NCI-H510A treated with DMSO at 0.1 percent for 48 hours (cell line): ENCODE results near the gene ANOS1.
"Not testable (repeated sequence)": the region's sequence is repeated elsewhere in the genome, so short reads cannot be mapped to it uniquely, and the experiment has no call there.

Source experiments
- DNase-seq: peaks from one replicate; lab custom pipeline; 2025; lab: John Stamatoyannopoulos, UW

ANOS1 gene

GRCh38 chrX:8629871-8630270 is 102.1 kb downstream of the ANOS1 start:
- DNase-seq: no peak

- no peak for DNase-seq
Observed at GRCh38 chrX:8627796-8628195, 104.1 kb downstream of the ANOS1 start.

- DNase-seq: no peak
Observed at GRCh38 chrX:8607326-8607725, 124.6 kb downstream of the ANOS1 start.

GRCh38 chrX:8604131-8604530 is 127.8 kb downstream of the ANOS1 start:
- no peak for DNase-seq

GRCh38 chrX:8591501-8591900 is 140.4 kb downstream of the ANOS1 start:
- no peak for DNase-seq

GRCh38 chrX:8586953-8587352 is 145.0 kb downstream of the ANOS1 start:
- DNase-seq: no peak

GRCh38 chrX:8579602-8580001 is 152.3 kb downstream of the ANOS1 start:
- DNase-seq: no peak

GRCh38 chrX:8576821-8577220 is 155.1 kb downstream of the ANOS1 start:
- no peak for DNase-seq

- DNase-seq: no peak
Observed at GRCh38 chrX:8565729-8566128, 166.2 kb downstream of the ANOS1 start.

- no peak for DNase-seq
Observed at GRCh38 chrX:8548446-8548845, 183.5 kb downstream of the ANOS1 start.

GRCh38 chrX:8546715-8547114 is 185.2 kb downstream of the ANOS1 start:
- no peak for DNase-seq

- DNase-seq: no peak
Observed at GRCh38 chrX:8520791-8521190, 211.1 kb downstream of the ANOS1 start.

- no peak for DNase-seq
Observed at GRCh38 chrX:8520178-8520577, 211.8 kb downstream of the ANOS1 start.

- no peak for DNase-seq
Observed at GRCh38 chrX:8504451-8504850, 227.5 kb downstream of the ANOS1 start.

GRCh38 chrX:8502101-8502500 is 229.8 kb downstream of the ANOS1 start:
- not testable (repeated sequence) for DNase-seq

- no peak for DNase-seq
Observed at GRCh38 chrX:8500203-8500602, 231.7 kb downstream of the ANOS1 start.

- not testable (repeated sequence) for DNase-seq
Observed at GRCh38 chrX:8495036-8495435, 236.9 kb downstream of the ANOS1 start.

- peak; percentile 40 for DNase-seq
Observed at GRCh38 chrX:8484360-8484949, 247.5 kb downstream of the ANOS1 start.
